ENCODE results near the gene RPGR. TPM values are rescaled to one million over a fixed set of nuclear protein-coding genes. Genes with fewer than 3 reads are reported as not detected.

Gene RPGR
- polyA plus RNA-seq (2012; ENCODE audit: insufficient read depth, insufficient read length, low read depth), result 2.7 TPM

- Histone ChIP-seq H3K4me3 (ENCODE audit: low read depth, low read length) (peak within 1 kb of the TSS; percentile 72), H3K27me3 (no peaks in the 10 kb centered on the region), H3K36me3 (no peaks in the 10 kb centered on the region), H3K4me1 (no peaks in the 10 kb centered on the region), H3K9me3 (no peaks in the 10 kb centered on the region)
- DNase-seq, result peak; percentile 94
- peak; percentile 67 for TF ChIP-seq CTCF (IDR thresholded peaks at IDR 0.05; ENCODE audit: low read depth, low read length)
Observed at GRCh38 chrX:38327007-38327774, at the start of gene RPGR. RPGR (minus strand) TSS chrX:38327509; CDS start chrX:38327367, 142 bp downstream.

GRCh38 chrX:38376747-38377146, 49.4 kb upstream of the RPGR start:
- no peak for DNase-seq
- no peak for TF ChIP-seq CTCF (IDR thresholded peaks at IDR 0.05; ENCODE audit: low read depth, low read length)
- H3K9me3 ChIP-seq, result no peaks in the 10 kb centered on the region
- H3K27me3 ChIP-seq, result no peaks in the 10 kb centered on the region
- no peaks in the 10 kb centered on the region; the same call in 1 of the 2 replicates for H3K4me1 ChIP-seq
- H3K36me3 ChIP-seq, result no peaks in the 10 kb centered on the region
- H3K4me3 ChIP-seq (ENCODE audit: low read depth, low read length), result no peak overlapping the region

GRCh38 chrX:38375891-38376290, 48.6 kb upstream of the RPGR start:
- no peaks in the 10 kb centered on the region for H3K27me3 ChIP-seq
- DNase-seq, result peak; percentile 16
- H3K36me3 ChIP-seq, result no peaks in the 10 kb centered on the region
- no peaks in the 10 kb centered on the region; the same call in 1 of the 2 replicates for H3K4me1 ChIP-seq
- H3K9me3 ChIP-seq, result no peaks in the 10 kb centered on the region
- TF ChIP-seq CTCF (IDR thresholded peaks at IDR 0.05; ENCODE audit: low read depth, low read length), result peak; percentile 71
- H3K4me3 ChIP-seq (ENCODE audit: low read depth, low read length), result no peak overlapping the region

DNA sequence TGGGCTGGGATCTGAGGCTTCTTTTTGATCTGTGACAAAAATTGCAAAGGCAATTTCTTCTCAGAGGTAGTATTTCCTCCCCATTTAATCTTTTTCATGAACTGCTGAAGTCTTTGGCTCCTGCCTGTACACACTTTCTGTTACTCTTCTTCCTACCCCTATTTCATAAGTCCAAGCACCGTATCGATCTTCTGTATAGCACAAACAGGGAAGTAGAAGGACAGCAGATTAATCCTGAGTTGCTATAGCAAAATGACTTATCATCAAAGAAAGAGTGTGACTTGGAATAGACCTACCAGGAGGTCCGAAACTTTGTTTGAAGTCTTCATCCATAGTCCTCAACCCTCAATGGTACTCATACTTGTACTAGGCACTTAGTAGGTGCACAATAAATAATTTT, 47.1 kb upstream of the RPGR start:
- no peak for TF ChIP-seq CTCF (IDR thresholded peaks at IDR 0.05; ENCODE audit: low read depth, low read length)
- H3K4me1 ChIP-seq, result no peaks in the 10 kb centered on the region; the same call in 1 of the 2 replicates
- no peaks in the 10 kb centered on the region for H3K9me3 ChIP-seq
- no peak overlapping the region for H3K4me3 ChIP-seq (ENCODE audit: low read depth, low read length)
- DNase-seq, result no peak
- H3K36me3 ChIP-seq, result no peaks in the 10 kb centered on the region
- H3K27me3 ChIP-seq, result no peaks in the 10 kb centered on the region

GRCh38 chrX:38371641-38372040, 44.3 kb upstream of the RPGR start:
- Histone ChIP-seq H3K4me1 (no peaks in the 10 kb centered on the region; the same call in 1 of the 2 replicates), H3K4me3 (ENCODE audit: low read depth, low read length) (no peak overlapping the region), H3K9me3 (no peaks in the 10 kb centered on the region), H3K27me3 (no peaks in the 10 kb centered on the region), H3K36me3 (no peaks in the 10 kb centered on the region)
- no peak for DNase-seq
- no peak for TF ChIP-seq CTCF (IDR thresholded peaks at IDR 0.05; ENCODE audit: low read depth, low read length)

DNA sequence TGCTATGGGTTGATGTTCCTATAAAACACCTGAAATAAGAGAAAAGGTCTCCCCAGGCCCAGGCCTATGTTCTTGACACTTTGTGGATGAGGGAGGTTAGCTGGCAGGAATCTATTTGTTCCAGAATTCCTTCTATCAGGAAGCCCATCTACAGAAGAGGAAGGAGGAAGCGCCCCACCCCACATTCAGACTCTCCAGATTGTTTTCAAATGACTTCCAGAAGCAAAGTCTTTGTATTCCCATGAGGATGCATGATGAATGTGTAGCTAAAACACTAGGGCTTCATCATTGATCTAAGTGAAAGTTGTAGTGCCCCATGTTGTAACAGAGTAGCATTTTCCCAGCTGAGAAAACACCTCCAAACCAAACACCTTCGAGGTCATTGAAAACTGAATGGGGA, 41.5 kb upstream of the RPGR start:
- no peaks in the 10 kb centered on the region for H3K36me3 ChIP-seq
- H3K4me3 ChIP-seq (ENCODE audit: low read depth, low read length), result no peak overlapping the region
- no peaks in the 10 kb centered on the region for H3K9me3 ChIP-seq
- no peaks in the 10 kb centered on the region; the same call in 1 of the 2 replicates for H3K4me1 ChIP-seq
- no peak for DNase-seq
- H3K27me3 ChIP-seq, result no peaks in the 10 kb centered on the region
- TF ChIP-seq CTCF (IDR thresholded peaks at IDR 0.05; ENCODE audit: low read depth, low read length), result no peak
